H54 (cell line): ENCODE measurements around the gene CMAS.
"Not testable (repeated sequence)": the region's sequence is repeated elsewhere in the genome, so short reads cannot be mapped to it uniquely, and the experiment has no call there.

Experiments
- DNase-seq: peaks from one replicate; pipeline ENCODE4 v3.0.0; 2011; ENCODE audit warnings: low spot score, mixed read lengths; ENCODE audit not compliant: insufficient read length
- FAIRE-seq: peaks from 3 replicates; lab custom pipeline; 2011; peaks lifted over from hg19 to GRCh38; lab: Jason Lieb, UNC
- POLR2A ChIP-seq: IDR thresholded peaks from 2 replicates; pipeline ENCODE4 v1.6.1; 2011; ENCODE audit warnings: low read depth, mild to moderate bottlenecking, low read length

Gene CMAS

DNA sequence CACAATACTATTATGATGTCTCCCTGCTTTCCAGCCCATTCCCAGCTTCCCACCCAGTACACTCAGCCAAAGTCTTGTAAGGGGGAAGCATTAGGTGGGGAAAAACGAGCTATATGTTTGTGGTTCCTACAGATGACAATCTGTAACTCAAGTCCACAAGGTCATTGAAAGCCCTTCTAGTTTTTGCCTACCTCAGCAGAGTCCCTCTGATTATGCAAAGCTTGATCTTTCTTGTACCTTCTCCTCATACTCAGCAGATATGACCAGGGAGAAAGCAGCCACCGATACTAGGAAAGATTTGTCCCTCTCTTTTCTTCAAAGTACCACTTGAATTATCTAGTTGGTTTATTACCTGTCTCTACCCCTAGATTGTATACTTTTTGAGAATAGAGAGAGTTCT lies 10.6 kb downstream of the CMAS start:
- DNase-seq (no peak), FAIRE-seq (no peak)
- TF ChIP-seq POLR2A = no peak

DNA sequence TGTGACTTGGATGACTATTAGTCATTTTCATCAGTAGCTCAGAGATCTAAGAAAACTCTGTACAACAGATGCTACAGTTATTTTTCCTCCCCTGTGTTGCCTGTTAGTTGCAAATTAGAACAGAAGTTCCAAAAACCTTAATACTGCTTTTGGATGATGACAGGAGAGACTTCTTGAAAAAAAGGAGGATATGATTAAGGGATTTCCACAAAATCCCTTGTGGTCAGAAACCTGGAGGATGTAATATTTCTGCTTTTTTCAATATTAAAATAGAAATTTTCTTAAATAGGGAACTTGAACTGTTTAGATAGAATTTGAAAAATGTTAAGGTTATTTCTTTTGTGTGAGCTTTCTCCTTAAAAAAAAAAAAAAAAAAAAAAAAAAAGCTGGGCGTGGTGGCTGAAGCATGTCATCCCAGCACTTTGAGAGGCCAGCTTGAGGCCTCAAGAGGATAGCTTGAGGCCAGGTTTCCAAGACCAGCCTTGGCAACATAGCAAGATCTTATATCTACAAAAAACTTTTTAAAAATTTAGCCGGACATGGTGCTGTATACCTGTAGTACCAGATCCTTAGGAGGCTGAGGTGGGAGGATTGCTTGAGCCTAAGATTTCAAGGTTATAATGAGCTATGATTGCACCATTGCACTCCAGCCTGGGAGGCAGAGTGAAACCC lies 14.1 kb downstream of the CMAS start:
- FAIRE-seq = no peak
- no peak for TF ChIP-seq POLR2A
- no peak for DNase-seq

DNA sequence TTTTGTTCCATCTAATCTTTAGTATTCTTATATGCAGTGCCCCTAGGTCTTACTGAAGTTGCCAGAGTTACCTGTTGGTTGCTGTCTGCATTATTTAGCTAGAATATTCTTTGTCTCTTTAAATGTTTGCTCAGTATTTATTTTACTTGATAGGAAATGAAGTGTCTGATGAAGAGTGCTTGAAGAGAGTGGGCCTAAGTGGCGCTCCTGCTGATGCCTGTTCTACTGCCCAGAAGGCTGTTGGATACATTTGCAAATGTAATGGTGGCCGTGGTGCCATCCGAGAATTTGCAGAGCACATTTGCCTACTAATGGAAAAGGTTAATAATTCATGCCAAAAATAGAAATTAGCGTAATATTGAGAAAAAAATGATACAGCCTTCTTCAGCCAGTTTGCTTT lies 18.9 kb downstream of the CMAS start:
- DNase-seq (no peak), FAIRE-seq (no peak)
- no peak for TF ChIP-seq POLR2A

- DNase-seq (no peak), FAIRE-seq (no peak)
- no peak for TF ChIP-seq POLR2A
Observed at GRCh38 chr12:22066310-22066709, 20.3 kb downstream of the CMAS start.

DNA sequence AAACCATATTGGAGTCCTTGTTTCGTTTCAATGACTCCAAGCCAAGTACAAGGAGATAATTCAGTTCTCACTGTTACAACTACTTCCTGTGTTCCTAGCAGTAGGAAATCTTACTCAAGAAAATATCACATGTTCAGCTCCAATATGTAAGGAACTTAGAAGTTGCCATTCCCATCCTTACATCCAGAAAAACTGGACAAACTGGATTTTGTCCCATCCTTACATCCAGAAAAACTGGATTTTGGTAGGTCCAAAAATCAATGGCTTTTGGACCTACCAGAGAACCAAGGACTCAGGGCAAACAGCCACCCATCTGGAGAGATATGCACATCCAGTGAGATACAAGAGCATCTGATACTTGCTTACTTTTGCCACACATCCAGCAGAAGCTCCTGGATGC lies 23.8 kb downstream of the CMAS start:
- TF ChIP-seq POLR2A = no peak
- no peak for DNase-seq
- FAIRE-seq = no peak

- FAIRE-seq (no peak), DNase-seq (no peak)
- TF ChIP-seq POLR2A = no peak
Observed at GRCh38 chr12:22082190-22082701, 36.2 kb downstream of the CMAS start.

- no peak for TF ChIP-seq POLR2A
- FAIRE-seq = no peak
Observed at GRCh38 chr12:22083167-22083566, 37.1 kb downstream of the CMAS start.

GRCh38 chr12:22084852-22085251 lies 38.8 kb downstream of the CMAS start:
- DNase-seq (no peak), FAIRE-seq (no peak)
- no peak for TF ChIP-seq POLR2A

More at GRCh38 chr12:22083167-22083566, 37.1 kb downstream of the CMAS start:
- DNase-seq = no peak

DNA sequence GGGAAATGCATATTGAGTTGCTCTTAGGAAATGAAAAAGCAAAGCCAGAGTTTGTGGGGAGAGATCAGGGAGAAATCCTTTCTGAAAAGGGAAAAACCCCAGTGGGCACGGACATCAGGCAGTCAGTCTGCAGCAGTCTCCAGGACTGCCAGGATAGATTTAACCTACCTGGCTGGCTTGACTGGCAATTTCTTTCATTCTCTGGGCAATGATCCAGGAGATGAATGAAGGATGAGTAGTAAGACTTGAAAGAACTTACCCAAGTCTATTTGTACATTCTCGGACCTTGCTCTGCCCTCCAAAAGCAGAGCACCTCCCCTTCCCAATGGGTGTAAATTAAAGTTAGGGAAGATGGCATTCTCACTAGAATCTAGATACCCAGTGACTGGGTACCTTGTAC lies 42.9 kb downstream of the CMAS start:
- FAIRE-seq (no peak), DNase-seq (no peak)
- no peak for TF ChIP-seq POLR2A

DNA sequence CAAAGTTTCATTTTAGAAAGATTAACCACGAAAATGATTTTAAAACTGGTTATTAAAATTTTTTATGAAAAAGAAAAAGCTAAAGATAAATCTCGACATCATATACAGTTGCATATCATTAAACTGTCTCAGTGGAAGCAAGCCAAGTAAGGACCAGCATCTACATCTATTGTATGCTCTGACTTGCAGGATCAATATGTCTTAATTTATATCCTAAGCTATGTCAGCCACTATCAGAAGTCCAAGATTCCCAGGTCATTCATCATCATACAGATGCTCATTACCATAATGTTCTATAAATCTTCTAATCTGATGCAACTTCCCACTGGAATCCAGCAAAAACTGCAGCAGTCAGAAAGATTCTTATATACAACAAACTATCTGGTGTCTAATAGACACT lies 43.5 kb downstream of the CMAS start:
- FAIRE-seq (no peak), DNase-seq (no peak)
- no peak for TF ChIP-seq POLR2A

GRCh38 chr12:22099062-22099461 lies 53.0 kb downstream of the CMAS start:
- not testable (repeated sequence) for DNase-seq, FAIRE-seq

- TF ChIP-seq POLR2A = no peak
- peak; percentile 97 for FAIRE-seq
- no peak for DNase-seq
Observed at GRCh38 chr12:22100958-22101748, 55.1 kb downstream of the CMAS start.

DNA sequence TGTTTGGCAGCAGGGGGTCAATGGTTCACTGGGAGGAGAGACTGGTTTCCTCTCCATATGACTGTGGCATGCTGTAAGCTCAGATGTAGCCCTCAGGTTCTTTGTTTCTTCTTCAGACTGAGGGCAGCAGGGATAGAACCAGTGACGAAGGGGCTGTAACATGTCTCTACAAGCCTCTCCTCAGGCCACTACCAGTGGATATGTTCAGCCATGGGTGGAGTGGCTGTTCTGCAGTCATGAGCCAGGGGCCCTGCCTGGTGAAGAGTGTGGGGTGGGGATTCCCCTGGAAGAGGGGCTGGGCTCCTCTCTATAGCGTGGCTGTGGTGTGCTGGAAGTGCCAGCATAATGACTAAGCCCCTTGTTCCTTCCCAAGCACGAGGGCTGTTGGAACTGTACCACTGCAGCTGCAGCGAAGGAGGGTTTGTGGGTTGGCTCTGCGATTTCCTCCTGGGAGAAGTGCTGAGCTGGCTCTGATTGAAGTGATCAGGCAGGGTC lies 55.8 kb downstream of the CMAS start:
- peak; percentile 54 for DNase-seq
- no peak for TF ChIP-seq POLR2A
- FAIRE-seq = peak; percentile 97

DNA sequence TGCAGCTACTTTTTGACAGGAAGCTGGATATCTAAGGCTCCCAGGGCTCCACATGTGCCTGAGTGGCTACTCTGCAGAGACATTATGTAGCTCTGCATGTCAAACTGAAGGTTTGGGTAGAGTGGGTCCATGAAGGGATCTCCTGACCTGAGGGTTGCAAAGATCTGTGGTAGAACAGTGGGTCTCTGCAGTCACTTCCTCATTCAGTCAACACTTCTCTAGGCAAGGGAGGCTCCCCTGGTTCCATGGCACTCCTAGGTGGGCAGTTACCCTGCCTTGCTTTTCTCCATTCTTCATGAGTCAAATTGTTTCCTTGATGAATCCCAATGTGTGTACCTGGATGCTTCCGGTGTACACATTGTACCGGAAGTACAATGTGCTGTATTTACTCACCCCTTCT lies 57.4 kb downstream of the CMAS start:
- TF ChIP-seq POLR2A = no peak
- no peak for FAIRE-seq
- no peak for DNase-seq
